K562 (cell line): Measurements from ENCODE around the gene SUCO. TPM values are rescaled to one million over a fixed set of nuclear protein-coding genes. Genes with fewer than 3 reads are reported as not detected.
A peak's percentile ranks its signal among the peaks of the same experiment; 100 is the strongest.

Source experiments
- CBX5 ChIP-seq: IDR thresholded peaks from 2 replicates; pipeline ENCODE4 v1.6.1; 2014; ENCODE audit warnings: low read depth, borderline replicate concordance
- CGGBP1 ChIP-seq: fragments of 250-450 bp; sonication (Bioruptor Pico); IDR thresholded peaks from 2 replicates; pipeline ENCODE4 v1.9.0; 2021; ENCODE audit warnings: mild to moderate bottlenecking
- CHD2 ChIP-seq: IDR thresholded peaks from 2 replicates; pipeline ENCODE4 v1.6.1; 2011; ENCODE audit warnings: low read depth, low read length
- CSDE1 ChIP-seq, 2 experiments: fragments of 450-650 bp; IDR thresholded peaks; 2 replicates each; pipeline ENCODE4 v1.6.1; 2016; ENCODE audit warnings: mild to moderate bottlenecking in 1 of 2
- DPF2 ChIP-seq: fragments of 450-650 bp; IDR thresholded peaks from 2 replicates; pipeline ENCODE4 v1.6.1; 2016
- ETV5 ChIP-seq: sonication (generic); formaldehyde crosslinking; IDR thresholded peaks from 2 replicates; pipeline ENCODE4 v1.4.0; 2020; ENCODE audit warnings: low read depth, mild to moderate bottlenecking, missing genetic modification reagents
- ILF3 ChIP-seq: fragments of 450-650 bp; IDR thresholded peaks from 2 replicates; pipeline ENCODE4 v1.6.1; 2018; ENCODE audit warnings: antibody characterized with exemption, mild to moderate bottlenecking, moderate library complexity, borderline replicate concordance
- IRF2 ChIP-seq: sonication (generic); formaldehyde crosslinking; IDR thresholded peaks from 2 replicates; pipeline ENCODE4 v1.8.1; 2022; ENCODE audit warnings: mild to moderate bottlenecking, missing genetic modification reagents
- MYC ChIP-seq, 2 experiments: fragments of 250-450 bp in 1 of 2; sonication (Bioruptor Pico) in 1 of 2; IDR thresholded peaks; 2 replicates each; pipeline versions ENCODE4 v1.5.1 to v1.6.1; 2012 to 2021; ENCODE audit warnings: low read depth in 2 of 2, borderline replicate concordance in 1 of 2, improper control_type of control experiment in 1 of 2, low read length in 1 of 2, mild to moderate bottlenecking in 1 of 2, moderate library complexity in 1 of 2
- NBN ChIP-seq: fragments of 450-650 bp; IDR thresholded peaks from 2 replicates; pipeline ENCODE4 v1.6.1; 2016; ENCODE audit warnings: low read depth, mild to moderate bottlenecking
- NFYB ChIP-seq: IDR thresholded peaks from 2 replicates; pipeline ENCODE4 v1.6.1; 2011; ENCODE audit warnings: mild to moderate bottlenecking, moderate library complexity; ENCODE audit not compliant: insufficient read length; ENCODE audit errors: extremely low read depth
- NONO ChIP-seq, 2 experiments: fragments of 200-400 bp in 1 of 2; fragments of 450-650 bp in 1 of 2; formaldehyde crosslinking in 1 of 2; IDR thresholded peaks; 2 replicates each; pipeline ENCODE4 v1.6.1; 2017; ENCODE audit warnings: low read depth in 2 of 2, mild to moderate bottlenecking in 2 of 2, moderate library complexity in 2 of 2, low read length in 1 of 2
- NR2C2 ChIP-seq, 2 experiments: fragments of 200-800 bp in 1 of 2; sonication (Bioruptor generic) in 1 of 2; sonication (generic) in 1 of 2; formaldehyde crosslinking in 1 of 2; IDR thresholded peaks; 2 replicates each; pipeline versions ENCODE4 v1.6.1 to v1.8.0; 2016 to 2022; ENCODE audit warnings: mild to moderate bottlenecking in 1 of 2, missing compliant biosample characterization in 1 of 2, missing genetic modification characterization in 1 of 2, missing genetic modification reagents in 1 of 2
- PKNOX1 ChIP-seq: fragments of 450-650 bp; IDR thresholded peaks from 2 replicates; pipeline ENCODE4 v1.6.1; 2016
- PRDM10 ChIP-seq: fragments of 450-650 bp; IDR thresholded peaks from 2 replicates; pipeline ENCODE4 v1.6.1; 2018; ENCODE audit not compliant: partially characterized antibody
- TFAP4 ChIP-seq: sonication (generic); formaldehyde crosslinking; IDR thresholded peaks from 2 replicates; pipeline ENCODE4 v1.8.0; 2022; ENCODE audit warnings: missing genetic modification reagents, mild to moderate bottlenecking, moderate library complexity, borderline replicate concordance
- TOE1 ChIP-seq, 2 experiments: fragments of 450-650 bp in 1 of 2; sonication (generic) in 1 of 2; formaldehyde crosslinking in 1 of 2; IDR thresholded peaks; 2 replicates each; pipeline versions ENCODE4 v1.7.1 to v1.8.0; 2016 to 2022; ENCODE audit warnings: borderline replicate concordance in 2 of 2, mild to moderate bottlenecking in 2 of 2, antibody characterized with exemption in 1 of 2, inconsistent platforms in 1 of 2, low read depth in 1 of 2, missing genetic modification reagents in 1 of 2, moderate library complexity in 1 of 2
- ZNF175 ChIP-seq: fragments of 200-800 bp; sonication (Bioruptor generic); IDR thresholded peaks from 2 replicates; pipeline ENCODE4 v1.6.1; 2016; ENCODE audit warnings: low read depth, mild to moderate bottlenecking, missing genetic modification characterization, missing compliant biosample characterization
- ZNF239 ChIP-seq: fragments of 250-450 bp; sonication (Bioruptor Pico); IDR thresholded peaks from 2 replicates; pipeline ENCODE4 v1.4.0; 2020; ENCODE audit warnings: mild to moderate bottlenecking
- ZNF354B ChIP-seq: fragments of 250-450 bp; sonication (Bioruptor Pico); IDR thresholded peaks from 2 replicates; pipeline ENCODE4 v1.4.0; 2020
- polyA plus RNA-seq, 8 experiments: library from polyadenylated mRNA; depleted of rRNA in 4 of 8; stranded (reverse) in 5 of 8; unstranded in 3 of 8; fragments of >200 nt; fragmentation: Nextera tagmentation in 2 of 8; fragmentation: Illumina TruSeq in 1 of 8; extraction: Ambion mirVana in 2 of 8; extraction: Trizol in 1 of 8; gene quantifications; 2 replicates each; pipeline versions ENCODE4 v1.2.1 to v1.2.3, GENCODE V29; 2011 to 2014; ENCODE audit warnings: inconsistent platforms in 1 of 8, missing spikeins in 1 of 8
- total RNA-seq, 7 experiments: library from RNA; depleted of rRNA in 6 of 7; stranded (reverse); fragments of >200 nt in 6 of 7; fragmentation: Illumina TruSeq in 2 of 7; extraction: Trizol in 2 of 7; gene quantifications; 2 replicates each; pipeline versions ENCODE4 v1.2.1 to v1.2.3, GENCODE V29; 2011 to 2021; ENCODE audit warnings: low replicate concordance in 1 of 7

Gene SUCO
- total and polyA plus RNA-seq, 9 of the 15 experiments (the other 6 are each of a cell fraction or from before 2014, with no cell fraction given) = 2.5 to 20.6 (median 14.3) TPM

GRCh38 chr1:172532700-172533512, at the start of gene SUCO (continued):
- no peak for TF ChIP-seq PRDM10
- TF ChIP-seq MYC (IDR thresholded peaks at IDR 0.05; ENCODE audit: low read depth, low read length) = peak; percentile 57; the same call in 1 of the 2 replicates
- 0 out of 2 replicates have a peak, but pooled peaks have one; percentile 37 for TF ChIP-seq MYC (CRISPR knock-in tag; IDR thresholded peaks at IDR 0.05; ENCODE audit: borderline replicate concordance, low read depth)
- peak; percentile 62 for TF ChIP-seq NFYB
- TF ChIP-seq TFAP4 (CRISPR knock-in tag) = peak; percentile 92; the same call in 1 of the 2 replicates
- no peak for TF ChIP-seq CBX5
- TF ChIP-seq CSDE1 (IDR thresholded peaks at IDR 0.05) = no peak
- TF ChIP-seq NONO (IDR thresholded peaks at IDR 0.05; ENCODE audit: low read depth in 2 of 2, low read length in 1 of 2) = peak; percentile 41 to 97; a peak in 3 of 4 replicates
- peak; percentile 65 for TF ChIP-seq ZNF239 (CRISPR knock-in tag)
- TF ChIP-seq PKNOX1 = peak; percentile 42; the same call in 1 of the 2 replicates
- TF ChIP-seq ZNF354B (CRISPR knock-in tag) = no peak
- TF ChIP-seq ETV5 (CRISPR knock-in tag) = no peak; the same call in none of the 2 replicates
- no peak for TF ChIP-seq IRF2 (CRISPR knock-in tag)
- no peak for TF ChIP-seq TOE1 (IDR thresholded peaks at IDR 0.05; ENCODE audit: borderline replicate concordance)
- TF ChIP-seq TOE1 (CRISPR knock-in tag; IDR thresholded peaks at IDR 0.05; ENCODE audit: borderline replicate concordance, low read depth) = 0 out of 2 replicates have a peak, but pooled peaks have one; percentile 70
- TF ChIP-seq NBN = peak; percentile 20; the same call in 1 of the 2 replicates
- peak; percentile 86 for TF ChIP-seq CHD2
- TF ChIP-seq DPF2 = no peak; the same call in 1 of the 2 replicates
- TF ChIP-seq CGGBP1 (CRISPR knock-in tag) = peak; percentile 89
- no peak; the same call in 1 of the 2 replicates for TF ChIP-seq ZNF175 (CRISPR knock-in tag)
- no peak for TF ChIP-seq NR2C2 (CRISPR knock-in tag; IDR thresholded peaks at IDR 0.05)
- peak; percentile 93 for TF ChIP-seq NR2C2 (tag; IDR thresholded peaks at IDR 0.05)
- no peak; the same call in 1 of the 2 replicates for TF ChIP-seq ILF3
